Measurements from ENCODE around the gene SEMA3D. TPM values are rescaled to one million over a fixed set of nuclear protein-coding genes. Genes with fewer than 3 reads are reported as not detected.

The SEMA3D gene
- total RNA-seq, 1 experiment from 2014 or later: 1.4 TPM

- TF ChIP-seq TCF7L2 (IDR thresholded peaks at IDR 0.05; ENCODE audit: borderline replicate concordance, extremely low read depth, insufficient read depth, insufficient read length): no peak
- TF ChIP-seq ZFX (IDR thresholded peaks at IDR 0.05): no peak
- TF ChIP-seq CBX3 (IDR thresholded peaks at IDR 0.05; ENCODE audit: low read depth): no peak
- TF ChIP-seq, protein P1, sequence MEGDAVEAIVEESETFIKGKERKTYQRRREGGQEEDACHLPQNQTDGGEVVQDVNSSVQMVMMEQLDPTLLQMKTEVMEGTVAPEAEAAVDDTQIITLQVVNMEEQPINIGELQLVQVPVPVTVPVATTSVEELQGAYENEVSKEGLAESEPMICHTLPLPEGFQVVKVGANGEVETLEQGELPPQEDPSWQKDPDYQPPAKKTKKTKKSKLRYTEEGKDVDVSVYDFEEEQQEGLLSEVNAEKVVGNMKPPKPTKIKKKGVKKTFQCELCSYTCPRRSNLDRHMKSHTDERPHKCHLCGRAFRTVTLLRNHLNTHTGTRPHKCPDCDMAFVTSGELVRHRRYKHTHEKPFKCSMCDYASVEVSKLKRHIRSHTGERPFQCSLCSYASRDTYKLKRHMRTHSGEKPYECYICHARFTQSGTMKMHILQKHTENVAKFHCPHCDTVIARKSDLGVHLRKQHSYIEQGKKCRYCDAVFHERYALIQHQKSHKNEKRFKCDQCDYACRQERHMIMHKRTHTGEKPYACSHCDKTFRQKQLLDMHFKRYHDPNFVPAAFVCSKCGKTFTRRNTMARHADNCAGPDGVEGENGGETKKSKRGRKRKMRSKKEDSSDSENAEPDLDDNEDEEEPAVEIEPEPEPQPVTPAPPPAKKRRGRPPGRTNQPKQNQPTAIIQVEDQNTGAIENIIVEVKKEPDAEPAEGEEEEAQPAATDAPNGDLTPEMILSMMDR (IDR thresholded peaks at IDR 0.05 in 2 of 3, conservative IDR thresholded peaks at IDR 0.05 in 1 of 3; ENCODE audit: borderline replicate concordance in 1 of 3, insufficient read depth in 1 of 3, low read depth in 2 of 3, low read length in 2 of 3): no peak
- no peak for TF ChIP-seq ZBTB33 (IDR thresholded peaks at IDR 0.05; ENCODE audit: extremely low read depth, insufficient replicate concordance, low read length)
- no peak for TF ChIP-seq EZH2 (IDR thresholded peaks at IDR 0.05)
- Histone ChIP-seq H2AFZ (ENCODE audit: low read depth, low read length, poor library complexity, severe bottlenecking) (peak overlapping the region; percentile 75), H3K36me3 (ENCODE audit: control insufficient read depth in 1 of 2, insufficient read depth in 2 of 2, low read length in 2 of 2) (no peaks in the 10 kb centered on the region), H3K9ac (ENCODE audit: low read length) (peak overlapping the region; percentile 26; the same call in 1 of the 2 replicates), H3K4me3 (replicated peaks in 1 of 2; ENCODE audit: low read depth in 1 of 2, low read length in 2 of 2) (peak overlapping the region; percentile 62 to 66), H4K20me1 (ENCODE audit: insufficient read depth) (no peaks in the 10 kb centered on the region), H3K9me3 (ENCODE audit: control insufficient read depth in 1 of 2, insufficient read depth in 1 of 2, low read depth in 1 of 2, low read length in 2 of 2) (0 out of 4 replicates have a peak, but pooled peaks cover 0 to 3% of the 10 kb centered on the region in 2 experiments), H3K4me2 (ENCODE audit: low read length) (peak overlapping the region; percentile 81), H3K9me2 (ENCODE audit: insufficient read depth) (no peaks in the 10 kb centered on the region), H3K79me2 (ENCODE audit: insufficient read depth, low read length) (no peaks in the 10 kb centered on the region), H3K4me1 (ENCODE audit: control insufficient read depth in 1 of 2, insufficient read depth in 2 of 2, low read length in 2 of 2) (peaks cover 5 to 8% of the 10 kb centered on the region in 2 experiments; a peak in 3 of 4 replicates), H3K27me3 (ENCODE audit: insufficient read depth, low read length) (no peaks in the 10 kb centered on the region), H3K27ac (ENCODE audit: low read depth, low read length) (no peak overlapping the region)
- no peak for ATAC-seq
- intact Hi-C loops (cut with micrococcal nuclease): loop anchor here (5.0 to 10.0 kb wide), 2 partner anchors 279 to 567 kb away; no protein-coding TSS in a partner anchor
- ChIA-PET RAD21 (ENCODE audit: low non-redundant PET in 1 of 2, low total read pairs in 2 of 2, uncharacterized antibody in 2 of 2, unreplicated experiment in 2 of 2) (no interaction called here), POLR2A (no interaction called here), CTCF (interaction anchor here (1.3 kb wide), 1 partner anchor 644 kb away, joined by 5 read pairs; no protein-coding TSS in a partner anchor)
- DNase-seq (ENCODE audit: low read depth, low spot score): no peak
- BruUV-seq (replicated peaks): no TSS peak
These were observed 1.3 kb downstream of the SEMA3D start for GRCh38 chr7:85185424-85186082.
